Measurements from ENCODE around the gene AGAP3.

The AGAP3 gene

GRCh38 chr7:151110236-151110940, 24.1 kb downstream of the AGAP3 start:
- DNase-seq, result no peak

- DNase-seq, result peak; percentile 75
Measured at GRCh38 chr7:151110941-151111645, 24.8 kb downstream of the AGAP3 start.

GRCh38 chr7:151113344-151114150, 27.3 kb downstream of the AGAP3 start:
- DNase-seq, result peak; percentile 93

GRCh38 chr7:151114151-151115090, 28.1 kb downstream of the AGAP3 start:
- no peak for DNase-seq

- DNase-seq, result peak; percentile 28
Measured at GRCh38 chr7:151115121-151115835, 29.0 kb downstream of the AGAP3 start.

GRCh38 chr7:151115836-151116418, 29.7 kb downstream of the AGAP3 start:
- no peak for DNase-seq

- DNase-seq, result no peak
Measured at GRCh38 chr7:151116603-151117440, 30.5 kb downstream of the AGAP3 start.

- no peak for DNase-seq
Measured at GRCh38 chr7:151117565-151117964, 31.3 kb downstream of the AGAP3 start.

GRCh38 chr7:151118108-151119054, 32.1 kb downstream of the AGAP3 start:
- no peak for DNase-seq

- no peak for DNase-seq
Measured at GRCh38 chr7:151119055-151119415, 32.8 kb downstream of the AGAP3 start.

- no peak for DNase-seq
Measured at GRCh38 chr7:151119902-151120301, 33.6 kb downstream of the AGAP3 start.

GRCh38 chr7:151120896-151121295, 34.6 kb downstream of the AGAP3 start:
- no peak for DNase-seq

- DNase-seq, result no peak
Measured at GRCh38 chr7:151121380-151122170, 35.3 kb downstream of the AGAP3 start.

- no peak for DNase-seq
Measured at GRCh38 chr7:151122276-151122675, 36.0 kb downstream of the AGAP3 start.

- DNase-seq, result no peak
Measured at GRCh38 chr7:151122796-151123157, 36.5 kb downstream of the AGAP3 start.

- no peak for DNase-seq
Measured at GRCh38 chr7:151123158-151123821, 37.0 kb downstream of the AGAP3 start.

- peak; percentile 77 for DNase-seq
Measured at GRCh38 chr7:151123822-151124464, 37.7 kb downstream of the AGAP3 start.
